Adipose tissue (tissue), 3 donors: Measurements from ENCODE around the gene MAP3K15. TPM values are rescaled to one million over a fixed set of nuclear protein-coding genes. Genes with fewer than 3 reads are reported as not detected.

Experiments used
- polyA plus RNA-seq, 3 donors: library from polyadenylated mRNA; stranded (reverse); fragments of 200-250 nt; gene quantifications; one replicate each; pipeline ENCODE4 v1.2.3, GENCODE V29; 2013
- donor health status: healthy with polysubstance abuse.
- donor health status: Bipolar disorder and iron deficiency.
- donor health status: healthy.

Gene MAP3K15
- polyA plus RNA-seq, 3 donors: 0.22 to 0.90 (median 0.40) TPM

Other genes with a start within 250 kb of the MAP3K15 start
- gene PDHA1, start 171.6 kb downstream of the MAP3K15 start, polyA plus RNA-seq: 100 to 1,000 TPM in 1 of 3 donors, 10 to 100 TPM in 2; 91.2 to 262 (median 95.4) TPM